ENCODE measurements around the gene DMRT3. TPM values are rescaled to one million over a fixed set of nuclear protein-coding genes. Genes with fewer than 3 reads are reported as not detected.

Gene DMRT3
- total RNA-seq, 6 experiments from 2014 or later = not detected

GRCh38 chr9:952546-952945 is 23.9 kb upstream of the DMRT3 start:
- no peaks in the 10 kb centered on the region for H3K9me3 Mint-ChIP-seq
- TF ChIP-seq CTCF (IDR thresholded peaks at IDR 0.05) = no peak
- no peak overlapping the region for H3K4me3 Mint-ChIP-seq
- no peaks in the 10 kb centered on the region for H3K36me3 Mint-ChIP-seq (ENCODE audit: low read depth)
- peaks cover 9% of the 10 kb centered on the region; the same call in 1 of the 2 replicates for H3K27me3 Mint-ChIP-seq (ENCODE audit: insufficient read depth)
- no peak overlapping the region for H3K27ac Mint-ChIP-seq
- no peak for DNase-seq
- H3K4me1 Mint-ChIP-seq (ENCODE audit: low read depth) = no peaks in the 10 kb centered on the region

GRCh38 chr9:959105-959504 is 17.4 kb upstream of the DMRT3 start:
- Mint-ChIP-seq H3K36me3 (ENCODE audit: low read depth) (no peaks in the 10 kb centered on the region), H3K27ac (no peak overlapping the region), H3K27me3 (ENCODE audit: insufficient read depth) (no peaks in the 10 kb centered on the region; the same call in none of the 2 replicates), H3K9me3 (no peaks in the 10 kb centered on the region), H3K4me3 (no peak overlapping the region), H3K4me1 (ENCODE audit: low read depth) (peaks cover 9% of the 10 kb centered on the region)
- no peak for TF ChIP-seq CTCF (IDR thresholded peaks at IDR 0.05)
- DNase-seq = no peak

- no peaks in the 10 kb centered on the region for H3K9me3 Mint-ChIP-seq
- no peak for DNase-seq
- H3K27me3 Mint-ChIP-seq (ENCODE audit: insufficient read depth) = no peaks in the 10 kb centered on the region; the same call in none of the 2 replicates
- peaks cover 9% of the 10 kb centered on the region for H3K4me1 Mint-ChIP-seq (ENCODE audit: low read depth)
- H3K36me3 Mint-ChIP-seq (ENCODE audit: low read depth) = no peaks in the 10 kb centered on the region
- TF ChIP-seq CTCF (IDR thresholded peaks at IDR 0.05) = no peak
- no peak overlapping the region for H3K27ac Mint-ChIP-seq
- H3K4me3 Mint-ChIP-seq = no peak overlapping the region
Measured at GRCh38 chr9:959914-960313, 16.5 kb upstream of the DMRT3 start.

GRCh38 chr9:962023-962422 is 14.4 kb upstream of the DMRT3 start:
- Mint-ChIP-seq H3K4me1 (ENCODE audit: low read depth) (peaks cover 9% of the 10 kb centered on the region), H3K9me3 (no peaks in the 10 kb centered on the region), H3K4me3 (no peak overlapping the region), H3K27me3 (ENCODE audit: insufficient read depth) (peaks cover 5% of the 10 kb centered on the region), H3K27ac (no peak overlapping the region), H3K36me3 (ENCODE audit: low read depth) (no peaks in the 10 kb centered on the region)
- no peak for TF ChIP-seq CTCF (IDR thresholded peaks at IDR 0.05)
- peak; percentile 1 for DNase-seq

- Mint-ChIP-seq H3K9me3 (no peaks in the 10 kb centered on the region), H3K4me1 (ENCODE audit: low read depth) (peaks cover 18% of the 10 kb centered on the region), H3K27ac (no peak overlapping the region), H3K27me3 (ENCODE audit: insufficient read depth) (peaks cover 18% of the 10 kb centered on the region), H3K36me3 (ENCODE audit: low read depth) (no peaks in the 10 kb centered on the region), H3K4me3 (no peak overlapping the region)
- no peak for DNase-seq
- TF ChIP-seq CTCF (IDR thresholded peaks at IDR 0.05) = no peak
Measured at GRCh38 chr9:965497-965896, 11.0 kb upstream of the DMRT3 start.

- no peak for TF ChIP-seq CTCF (IDR thresholded peaks at IDR 0.05)
- peaks cover 30% of the 10 kb centered on the region for H3K27me3 Mint-ChIP-seq (ENCODE audit: insufficient read depth)
- no peak overlapping the region for H3K27ac Mint-ChIP-seq
- H3K4me1 Mint-ChIP-seq (ENCODE audit: low read depth) = peaks cover 13% of the 10 kb centered on the region
- no peak for DNase-seq
- H3K36me3 Mint-ChIP-seq (ENCODE audit: low read depth) = no peaks in the 10 kb centered on the region
- no peak overlapping the region for H3K4me3 Mint-ChIP-seq
- H3K9me3 Mint-ChIP-seq = no peaks in the 10 kb centered on the region
Measured at GRCh38 chr9:966870-967269, 9.6 kb upstream of the DMRT3 start.

Measured in HFFc6 (cell line).